HEK293 (cell line): ENCODE measurements around the gene SMIM36.

Experiments
- CTCF ChIA-PET: fragments of 350-600 bp; formaldehyde crosslinking; extraction: SDS; loops from one replicate; lab custom pipeline; 2021; ENCODE audit warnings: antibody characterized with exemption; lab: Yijun Ruan, JAX
- POLR2A ChIA-PET: fragments of 300-600 bp; formaldehyde crosslinking; extraction: SDS; loops from one replicate; lab custom pipeline; 2020; ENCODE audit warnings: antibody characterized with exemption, inconsistent platforms; lab: Yijun Ruan, JAX
- H3K27ac ChIP-seq: fragments of 200-500 bp; sonication (Bioruptor generic); 2 replicates; pipeline ENCODE4 v1.5.1; 2014; ENCODE audit warnings: low read depth, low read length, control low read depth, inconsistent platforms; ENCODE audit errors: extremely low read depth
- H3K36me3 ChIP-seq, 2 experiments: fragments of 200-500 bp in 1 of 2; sonication (Bioruptor generic) in 1 of 2; 1 replicate in 1 of 2; 2 replicates in 1 of 2; pipeline ENCODE4 v1.5.1; 2014 to 2017; ENCODE audit warnings: inconsistent platforms in 2 of 2, low read length in 2 of 2; ENCODE audit not compliant: control insufficient read depth in 2 of 2, insufficient read depth in 1 of 2
- H3K4me1 ChIP-seq: fragments of 200-500 bp; sonication (Bioruptor generic); 2 replicates; pipeline ENCODE4 v1.5.1; 2014; ENCODE audit warnings: mild to moderate bottlenecking, low read length, inconsistent platforms; ENCODE audit not compliant: control insufficient read depth, insufficient read depth
- H3K4me3 ChIP-seq: 2 replicates; pipeline ENCODE4 v1.5.1; 2011; ENCODE audit warnings: low read depth, mild to moderate bottlenecking, control low read depth, low read length, moderate library complexity
- H3K9me3 ChIP-seq: fragments of 200-500 bp; sonication (Bioruptor generic); 2 replicates; pipeline ENCODE4 v1.5.1; 2014; ENCODE audit warnings: low read depth, low read length, inconsistent platforms; ENCODE audit not compliant: control insufficient read depth, insufficient read depth
- FEZF1 ChIP-seq: fragments of 450-650 bp; formaldehyde crosslinking; IDR thresholded peaks from 2 replicates; pipeline ENCODE4 v1.5.1; 2016; ENCODE audit warnings: missing biosample characterization, missing genetic modification characterization
- KLF9 ChIP-seq: fragments of 450-650 bp; formaldehyde crosslinking; IDR thresholded peaks from 2 replicates; pipeline ENCODE4 v1.5.1; 2016; ENCODE audit warnings: missing biosample characterization, missing genetic modification characterization, low read depth
- OVOL3 ChIP-seq: fragments of 450-650 bp; formaldehyde crosslinking; IDR thresholded peaks from 2 replicates; pipeline ENCODE4 v1.5.1; 2016; ENCODE audit warnings: missing biosample characterization, missing genetic modification characterization
- PRDM1 ChIP-seq: fragments of 450-650 bp; formaldehyde crosslinking; IDR thresholded peaks from 2 replicates; pipeline ENCODE4; 2016; ENCODE audit warnings: missing biosample characterization, missing genetic modification characterization
- SP2 ChIP-seq: fragments of 450-650 bp; formaldehyde crosslinking; IDR thresholded peaks from 2 replicates; pipeline ENCODE4 v1.5.1; 2016; ENCODE audit warnings: missing biosample characterization, missing genetic modification characterization
- ZFP3 ChIP-seq: fragments of 450-650 bp; formaldehyde crosslinking; IDR thresholded peaks from 2 replicates; pipeline ENCODE4 v1.5.1; 2016; ENCODE audit warnings: low read depth, missing biosample characterization, missing genetic modification characterization
- ZNF146 ChIP-seq: fragments of 450-650 bp; formaldehyde crosslinking; IDR thresholded peaks from 2 replicates; pipeline ENCODE4 v1.5.1; 2016; ENCODE audit warnings: missing biosample characterization, missing genetic modification characterization
- ZNF174 ChIP-seq: fragments of 450-650 bp; formaldehyde crosslinking; IDR thresholded peaks from 2 replicates; pipeline ENCODE4 v1.5.0; 2017; ENCODE audit warnings: missing biosample characterization, mild to moderate bottlenecking, missing genetic modification characterization
- ZNF202 ChIP-seq: fragments of 450-650 bp; formaldehyde crosslinking; IDR thresholded peaks from 2 replicates; pipeline ENCODE4 v1.5.1; 2016; ENCODE audit warnings: missing biosample characterization, missing genetic modification characterization, borderline replicate concordance
- ZNF391 ChIP-seq: fragments of 450-650 bp; formaldehyde crosslinking; IDR thresholded peaks from 2 replicates; pipeline ENCODE4 v1.5.1; 2016; ENCODE audit warnings: low read depth, missing biosample characterization, missing genetic modification characterization, borderline replicate concordance
- ZNF426 ChIP-seq: fragments of 450-650 bp; formaldehyde crosslinking; IDR thresholded peaks from 2 replicates; pipeline ENCODE4 v1.5.1; 2017; ENCODE audit warnings: missing biosample characterization, missing genetic modification characterization, mild to moderate bottlenecking, inconsistent platforms, moderate library complexity
- ZNF510 ChIP-seq: fragments of 450-650 bp; formaldehyde crosslinking; IDR thresholded peaks from 2 replicates; pipeline ENCODE4 v1.5.1; 2018; ENCODE audit warnings: mild to moderate bottlenecking, missing genetic modification characterization, missing biosample characterization; ENCODE audit not compliant: insufficient replicate concordance
- ZNF514 ChIP-seq: fragments of 450-650 bp; formaldehyde crosslinking; IDR thresholded peaks from 2 replicates; pipeline ENCODE4 v1.5.1; 2016; ENCODE audit warnings: missing biosample characterization, missing genetic modification characterization
- ZNF610 ChIP-seq: fragments of 450-650 bp; formaldehyde crosslinking; IDR thresholded peaks from 2 replicates; pipeline ENCODE4 v1.5.1; 2016; ENCODE audit warnings: missing biosample characterization, missing genetic modification characterization, borderline replicate concordance
- ZNF670 ChIP-seq: fragments of 450-650 bp; formaldehyde crosslinking; IDR thresholded peaks from 2 replicates; pipeline ENCODE4 v1.5.1; 2016; ENCODE audit warnings: missing biosample characterization, missing genetic modification characterization, low read depth
- TF ChIP-seq, protein P1 (sequence below): fragments of 450-650 bp; formaldehyde crosslinking; IDR thresholded peaks from 2 replicates; pipeline ENCODE4 v1.5.1; 2016; ENCODE audit warnings: missing biosample characterization, missing genetic modification characterization
- TF ChIP-seq, protein P2 (sequence below): fragments of 450-650 bp; formaldehyde crosslinking; IDR thresholded peaks from 2 replicates; pipeline ENCODE4 v1.5.1; 2017; ENCODE audit warnings: missing biosample characterization, missing genetic modification characterization
- TF ChIP-seq, protein P3 (sequence below): fragments of 450-650 bp; formaldehyde crosslinking; conservative IDR thresholded peaks from 2 replicates; pipeline ENCODE4 v1.5.1; 2016; ENCODE audit warnings: low read depth, missing biosample characterization, missing genetic modification characterization
- TF ChIP-seq, protein P4 (sequence below): IDR thresholded peaks from 2 replicates; pipeline ENCODE4 v1.6.1; 2011; ENCODE audit warnings: mild to moderate bottlenecking, low read depth, low read length, borderline replicate concordance
- TF ChIP-seq, protein P5 (sequence below): fragments of 450-650 bp; formaldehyde crosslinking; IDR thresholded peaks from 2 replicates; pipeline ENCODE4 v1.5.1; 2016; ENCODE audit warnings: missing biosample characterization, missing genetic modification characterization

SMIM36 gene

DNA sequence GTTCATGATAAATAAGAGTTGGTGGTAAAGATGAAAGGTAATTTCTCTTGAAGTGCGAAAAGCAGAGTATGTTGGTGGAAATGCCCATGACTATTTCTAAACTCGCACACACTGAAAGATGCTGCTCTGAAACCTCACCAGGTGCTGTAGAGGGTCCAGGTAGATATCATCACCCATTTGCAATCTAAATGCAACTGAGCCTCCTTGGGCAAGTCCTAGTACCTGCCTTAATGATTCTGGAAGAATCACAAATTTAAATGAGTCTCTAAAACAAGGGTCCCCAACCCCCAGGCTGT, 83.7 kb downstream of the SMIM36 start:
- H3K4me1 ChIP-seq = peaks cover 4% of the 10 kb centered on the region; the same call in 1 of the 2 replicates
- ChIA-PET POLR2A (no interaction called here), CTCF (no interaction called here)
- TF ChIP-seq, protein P1, sequence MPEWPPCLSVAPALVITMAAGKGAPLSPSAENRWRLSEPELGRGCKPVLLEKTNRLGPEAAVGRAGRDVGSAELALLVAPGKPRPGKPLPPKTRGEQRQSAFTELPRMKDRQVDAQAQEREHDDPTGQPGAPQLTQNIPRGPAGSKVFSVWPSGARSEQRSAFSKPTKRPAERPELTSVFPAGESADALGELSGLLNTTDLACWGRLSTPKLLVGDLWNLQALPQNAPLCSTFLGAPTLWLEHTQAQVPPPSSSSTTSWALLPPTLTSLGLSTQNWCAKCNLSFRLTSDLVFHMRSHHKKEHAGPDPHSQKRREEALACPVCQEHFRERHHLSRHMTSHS (tag by site-specific recombination) = no peak
- TF ChIP-seq ZNF174 (no peak), PRDM1 (tag by site-specific recombination) (no peak), ZNF426 (tag by site-specific recombination) (no peak), SP2 (tag by site-specific recombination) (no peak), OVOL3 (tag by site-specific recombination) (no peak), KLF9 (tag by site-specific recombination) (no peak), ZFP3 (tag by site-specific recombination) (no peak), FEZF1 (tag by site-specific recombination) (no peak), ZNF610 (tag by site-specific recombination) (no peak), ZNF510 (tag by site-specific recombination) (no peak), ZNF514 (tag by site-specific recombination) (no peak), ZNF670 (tag by site-specific recombination) (no peak), ZNF391 (no peak), ZNF146 (tag by site-specific recombination) (no peak), ZNF202 (tag by site-specific recombination) (no peak)
- TF ChIP-seq, protein P2, sequence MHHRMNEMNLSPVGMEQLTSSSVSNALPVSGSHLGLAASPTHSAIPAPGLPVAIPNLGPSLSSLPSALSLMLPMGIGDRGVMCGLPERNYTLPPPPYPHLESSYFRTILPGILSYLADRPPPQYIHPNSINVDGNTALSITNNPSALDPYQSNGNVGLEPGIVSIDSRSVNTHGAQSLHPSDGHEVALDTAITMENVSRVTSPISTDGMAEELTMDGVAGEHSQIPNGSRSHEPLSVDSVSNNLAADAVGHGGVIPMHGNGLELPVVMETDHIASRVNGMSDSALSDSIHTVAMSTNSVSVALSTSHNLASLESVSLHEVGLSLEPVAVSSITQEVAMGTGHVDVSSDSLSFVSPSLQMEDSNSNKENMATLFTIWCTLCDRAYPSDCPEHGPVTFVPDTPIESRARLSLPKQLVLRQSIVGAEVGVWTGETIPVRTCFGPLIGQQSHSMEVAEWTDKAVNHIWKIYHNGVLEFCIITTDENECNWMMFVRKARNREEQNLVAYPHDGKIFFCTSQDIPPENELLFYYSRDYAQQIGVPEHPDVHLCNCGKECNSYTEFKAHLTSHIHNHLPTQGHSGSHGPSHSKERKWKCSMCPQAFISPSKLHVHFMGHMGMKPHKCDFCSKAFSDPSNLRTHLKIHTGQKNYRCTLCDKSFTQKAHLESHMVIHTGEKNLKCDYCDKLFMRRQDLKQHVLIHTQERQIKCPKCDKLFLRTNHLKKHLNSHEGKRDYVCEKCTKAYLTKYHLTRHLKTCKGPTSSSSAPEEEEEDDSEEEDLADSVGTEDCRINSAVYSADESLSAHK = no peak
- TF ChIP-seq, protein P3, sequence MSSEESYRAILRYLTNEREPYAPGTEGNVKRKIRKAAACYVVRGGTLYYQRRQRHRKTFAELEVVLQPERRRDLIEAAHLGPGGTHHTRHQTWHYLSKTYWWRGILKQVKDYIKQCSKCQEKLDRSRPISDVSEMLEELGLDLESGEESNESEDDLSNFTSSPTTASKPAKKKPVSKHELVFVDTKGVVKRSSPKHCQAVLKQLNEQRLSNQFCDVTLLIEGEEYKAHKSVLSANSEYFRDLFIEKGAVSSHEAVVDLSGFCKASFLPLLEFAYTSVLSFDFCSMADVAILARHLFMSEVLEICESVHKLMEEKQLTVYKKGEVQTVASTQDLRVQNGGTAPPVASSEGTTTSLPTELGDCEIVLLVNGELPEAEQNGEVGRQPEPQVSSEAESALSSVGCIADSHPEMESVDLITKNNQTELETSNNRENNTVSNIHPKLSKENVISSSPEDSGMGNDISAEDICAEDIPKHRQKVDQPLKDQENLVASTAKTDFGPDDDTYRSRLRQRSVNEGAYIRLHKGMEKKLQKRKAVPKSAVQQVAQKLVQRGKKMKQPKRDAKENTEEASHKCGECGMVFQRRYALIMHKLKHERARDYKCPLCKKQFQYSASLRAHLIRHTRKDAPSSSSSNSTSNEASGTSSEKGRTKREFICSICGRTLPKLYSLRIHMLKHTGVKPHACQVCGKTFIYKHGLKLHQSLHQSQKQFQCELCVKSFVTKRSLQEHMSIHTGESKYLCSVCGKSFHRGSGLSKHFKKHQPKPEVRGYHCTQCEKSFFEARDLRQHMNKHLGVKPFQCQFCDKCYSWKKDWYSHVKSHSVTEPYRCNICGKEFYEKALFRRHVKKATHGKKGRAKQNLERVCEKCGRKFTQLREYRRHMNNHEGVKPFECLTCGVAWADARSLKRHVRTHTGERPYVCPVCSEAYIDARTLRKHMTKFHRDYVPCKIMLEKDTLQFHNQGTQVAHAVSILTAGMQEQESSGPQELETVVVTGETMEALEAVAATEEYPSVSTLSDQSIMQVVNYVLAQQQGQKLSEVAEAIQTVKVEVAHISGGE (tag by site-specific recombination) = no peak
- TF ChIP-seq, protein P4, sequence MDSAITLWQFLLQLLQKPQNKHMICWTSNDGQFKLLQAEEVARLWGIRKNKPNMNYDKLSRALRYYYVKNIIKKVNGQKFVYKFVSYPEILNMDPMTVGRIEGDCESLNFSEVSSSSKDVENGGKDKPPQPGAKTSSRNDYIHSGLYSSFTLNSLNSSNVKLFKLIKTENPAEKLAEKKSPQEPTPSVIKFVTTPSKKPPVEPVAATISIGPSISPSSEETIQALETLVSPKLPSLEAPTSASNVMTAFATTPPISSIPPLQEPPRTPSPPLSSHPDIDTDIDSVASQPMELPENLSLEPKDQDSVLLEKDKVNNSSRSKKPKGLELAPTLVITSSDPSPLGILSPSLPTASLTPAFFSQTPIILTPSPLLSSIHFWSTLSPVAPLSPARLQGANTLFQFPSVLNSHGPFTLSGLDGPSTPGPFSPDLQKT = no peak
- TF ChIP-seq, protein P5, sequence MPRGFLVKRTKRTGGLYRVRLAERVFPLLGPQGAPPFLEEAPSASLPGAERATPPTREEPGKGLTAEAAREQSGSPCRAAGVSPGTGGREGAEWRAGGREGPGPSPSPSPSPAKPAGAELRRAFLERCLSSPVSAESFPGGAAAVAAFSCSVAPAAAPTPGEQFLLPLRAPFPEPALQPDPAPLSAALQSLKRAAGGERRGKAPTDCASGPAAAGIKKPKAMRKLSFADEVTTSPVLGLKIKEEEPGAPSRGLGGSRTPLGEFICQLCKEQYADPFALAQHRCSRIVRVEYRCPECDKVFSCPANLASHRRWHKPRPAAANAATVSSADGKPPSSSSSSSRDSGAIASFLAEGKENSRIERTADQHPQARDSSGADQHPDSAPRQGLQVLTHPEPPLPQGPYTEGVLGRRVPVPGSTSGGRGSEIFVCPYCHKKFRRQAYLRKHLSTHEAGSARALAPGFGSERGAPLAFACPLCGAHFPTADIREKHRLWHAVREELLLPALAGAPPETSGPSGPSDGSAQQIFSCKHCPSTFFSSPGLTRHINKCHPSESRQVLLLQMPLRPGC = no peak
- no peak overlapping the region for H3K27ac ChIP-seq
- H3K36me3 ChIP-seq = no peaks in the 10 kb centered on the region
- H3K4me3 ChIP-seq = no peak overlapping the region
- H3K9me3 ChIP-seq = no peaks in the 10 kb centered on the region
